SK-N-SH (cell line): ENCODE measurements around the gene EIF4E1B. TPM values are rescaled to one million over a fixed set of nuclear protein-coding genes. Genes with fewer than 3 reads are reported as not detected.

Experiments used
- CTCF ChIA-PET: fragments of 300-600, 350-600 bp; formaldehyde crosslinking; extraction: SDS; loops from one replicate; lab custom pipeline; 2021; lab: Yijun Ruan, JAX
- POLR2A ChIA-PET: fragments of 350-600 bp; sonication (Branson Sonifier 250); formaldehyde crosslinking; extraction: SDS; loops from one replicate; lab custom pipeline; 2020; ENCODE audit warnings: antibody characterized with exemption, inconsistent platforms; lab: Yijun Ruan, JAX
- DNase-seq: peaks from one replicate; pipeline ENCODE4 v3.0.0; 2012
- H2AFZ ChIP-seq: fragments of 200-600 bp; sonication (generic); 2 replicates; pipeline ENCODE4 v1.8.1; 2016; ENCODE audit warnings: antibody characterized with exemption, mild to moderate bottlenecking, low read depth
- H3F3A ChIP-seq: fragments of 200-600 bp; sonication (generic); replicated peaks from 2 replicates; pipeline ENCODE3; 2016; ENCODE audit warnings: antibody characterized with exemption, mild to moderate bottlenecking; ENCODE audit not compliant: insufficient read depth
- H3K27ac ChIP-seq, 2 experiments: fragments of 200-500 bp in 1 of 2; fragments of 200-600 bp in 1 of 2; sonication (Bioruptor generic) in 1 of 2; sonication (generic), shearing (Covaris generic) in 1 of 2; 2 replicates each; pipeline versions ENCODE4 v1.5.1 to v1.6.1; 2014 to 2016; ENCODE audit warnings: low read depth in 2 of 2, inconsistent platforms in 1 of 2, low read length in 1 of 2, mild to moderate bottlenecking in 1 of 2, mixed read lengths in 1 of 2
- H3K27me3 ChIP-seq: fragments of 200-600 bp; sonication (generic), shearing (Covaris generic); 2 replicates; pipeline ENCODE4 v1.6.1; 2016; ENCODE audit warnings: mixed run types; ENCODE audit not compliant: insufficient read depth
- H3K36me3 ChIP-seq, 2 experiments: fragments of 200-500 bp in 1 of 2; fragments of 200-600 bp in 1 of 2; sonication (Bioruptor generic) in 1 of 2; sonication (generic) in 1 of 2; replicated peaks in 1 of 2; 2 replicates each; pipeline versions ENCODE3 to v1.5.1; 2014 to 2016; ENCODE audit warnings: low read length in 1 of 2, mild to moderate bottlenecking in 1 of 2; ENCODE audit not compliant: insufficient read depth in 2 of 2, control insufficient read depth in 1 of 2
- H3K4me1 ChIP-seq, 2 experiments: fragments of 200-500 bp in 1 of 2; fragments of 200-600 bp in 1 of 2; sonication (Bioruptor generic) in 1 of 2; sonication (generic), shearing (Covaris generic) in 1 of 2; 2 replicates each; pipeline versions ENCODE4 v1.5.1 to v1.6.1; 2014 to 2016; ENCODE audit warnings: low read depth in 1 of 2, low read length in 1 of 2, mixed run types in 1 of 2; ENCODE audit not compliant: insufficient read depth in 2 of 2, control insufficient read depth in 1 of 2
- H3K4me2 ChIP-seq: fragments of 200-600 bp; sonication (generic), shearing (Covaris generic); 2 replicates; pipeline ENCODE4 v1.6.1; 2017; ENCODE audit warnings: mixed run types
- H3K4me3 ChIP-seq, 2 experiments: fragments of 200-500 bp in 1 of 2; fragments of 200-600 bp in 1 of 2; sonication (Bioruptor generic) in 1 of 2; sonication (generic), shearing (Covaris generic) in 1 of 2; 2 replicates each; pipeline versions ENCODE4 v1.5.1 to v1.8.1; 2014 to 2016; ENCODE audit warnings: low read depth in 2 of 2, inconsistent platforms in 1 of 2, low read length in 1 of 2, mild to moderate bottlenecking in 1 of 2, mixed read lengths in 1 of 2, moderate library complexity in 1 of 2
- H3K79me2 ChIP-seq: fragments of 200-600 bp; sonication (generic); 2 replicates; pipeline ENCODE4 v1.8.1; 2017; ENCODE audit warnings: mild to moderate bottlenecking; ENCODE audit not compliant: insufficient read depth
- H3K9ac ChIP-seq: fragments of 200-600 bp; sonication (generic); 2 replicates; pipeline ENCODE4 v1.6.1; 2017; ENCODE audit warnings: mixed run types
- H3K9me2 ChIP-seq: fragments of 200-600 bp; sonication (generic); 2 replicates; pipeline ENCODE4 v1.6.1; 2017; ENCODE audit warnings: mixed run types
- H3K9me3 ChIP-seq: fragments of 200-600 bp; sonication (generic); 2 replicates; pipeline ENCODE4 v1.6.1; 2017; ENCODE audit warnings: mixed run types, mild to moderate bottlenecking, moderate library complexity
- H4K20me1 ChIP-seq: fragments of 200-600 bp; sonication (generic); 2 replicates; pipeline ENCODE4 v1.6.1; 2017; ENCODE audit warnings: mild to moderate bottlenecking, mixed run types; ENCODE audit not compliant: insufficient read depth
- CHD2 ChIP-seq: fragments of 150-350 bp; IDR thresholded peaks from 2 replicates; pipeline ENCODE4 v1.6.1; 2018; ENCODE audit warnings: low read length; ENCODE audit not compliant: partially characterized antibody
- ELF1 ChIP-seq: IDR thresholded peaks from 2 replicates; pipeline ENCODE4 v1.4.0; 2012
- EZH2phosphoT487 ChIP-seq: fragments of 200-600 bp; sonication (generic); IDR thresholded peaks from 2 replicates; pipeline ENCODE4 v1.6.1; 2017; ENCODE audit warnings: low read depth, mixed run types, mild to moderate bottlenecking, antibody characterized with exemption, moderate library complexity, borderline replicate concordance
- FOSL2 ChIP-seq: IDR thresholded peaks from 2 replicates; pipeline ENCODE4 v1.4.0; 2012; ENCODE audit warnings: low read depth, mild to moderate bottlenecking, moderate library complexity, borderline replicate concordance
- FOXJ3 ChIP-seq: sonication (generic); formaldehyde crosslinking; IDR thresholded peaks from 2 replicates; pipeline ENCODE4 v1.5.1; 2020; ENCODE audit warnings: mild to moderate bottlenecking, missing genetic modification reagents
- FOXM1 ChIP-seq: IDR thresholded peaks from 2 replicates; pipeline ENCODE4 v1.4.0; 2012; ENCODE audit warnings: low read depth, mild to moderate bottlenecking
- GATA2 ChIP-seq: sonication (generic); formaldehyde crosslinking; IDR thresholded peaks from 2 replicates; pipeline ENCODE4 v1.5.0; 2020; ENCODE audit warnings: mild to moderate bottlenecking, missing genetic modification reagents
- MAX ChIP-seq: IDR thresholded peaks from 2 replicates; pipeline ENCODE4 v1.4.0; 2012; ENCODE audit warnings: low read depth
- MEF2A ChIP-seq: IDR thresholded peaks from 2 replicates; pipeline ENCODE4 v1.4.0; 2012; ENCODE audit warnings: low read depth, borderline replicate concordance
- NRF1 ChIP-seq: IDR thresholded peaks from 2 replicates; pipeline ENCODE4 v1.6.1; 2012; ENCODE audit warnings: low read depth, mild to moderate bottlenecking, low read length
- PBX3 ChIP-seq: IDR thresholded peaks from 2 replicates; pipeline ENCODE4; 2012
- RAD21 ChIP-seq: IDR thresholded peaks from 2 replicates; pipeline ENCODE4 v1.6.1; 2012; ENCODE audit warnings: mild to moderate bottlenecking, low read length
- RCOR1 ChIP-seq: fragments of 150-350 bp; IDR thresholded peaks from 2 replicates; pipeline ENCODE4 v1.6.1; 2017; ENCODE audit warnings: antibody characterized with exemption, low read length
- REST ChIP-seq: IDR thresholded peaks from 2 replicates; pipeline ENCODE4 v1.6.1; 2012; ENCODE audit warnings: mild to moderate bottlenecking, low read depth, low read length, moderate library complexity
- RFX5 ChIP-seq: IDR thresholded peaks from 2 replicates; pipeline ENCODE4 v1.6.1; 2012; ENCODE audit warnings: mild to moderate bottlenecking, improper control_type of control experiment, low read length
- SIN3A ChIP-seq: IDR thresholded peaks from 2 replicates; pipeline ENCODE4 v1.6.1; 2012; ENCODE audit warnings: low read depth, mild to moderate bottlenecking, low read length, moderate library complexity, borderline replicate concordance
- TAF1 ChIP-seq: IDR thresholded peaks from 2 replicates; pipeline ENCODE4 v1.6.1; 2012; ENCODE audit warnings: low read depth, mild to moderate bottlenecking, low read length, moderate library complexity, borderline replicate concordance
- USF1 ChIP-seq: IDR thresholded peaks from 2 replicates; pipeline ENCODE4 v1.4.0; 2012; ENCODE audit warnings: low read depth, borderline replicate concordance
- USF2 ChIP-seq: fragments of 150-350 bp; IDR thresholded peaks from 2 replicates; pipeline ENCODE4 v1.6.1; 2017; ENCODE audit warnings: antibody characterized with exemption, low read length, low read depth, borderline replicate concordance
- WGBS: methylation state at CpG from one replicate; pipeline ENCODE4 v1.1.6; 2017; ENCODE audit warnings: low lambda C conversion rate; 5-methylcytosine and 5-hydroxymethylcytosine counted together
- polyA plus RNA-seq, 3 experiments: library from polyadenylated mRNA; depleted of rRNA; stranded (reverse); fragments of >200 nt; gene quantifications; 2 replicates each; pipeline ENCODE4 v1.2.3, GENCODE V29; 2012

Gene EIF4E1B
- polyA plus RNA-seq, 1 of the 3 experiments (the other 2 are of a cell fraction) = not detected

GRCh38 chr5:176593273-176593869 is 37.1 kb upstream of the EIF4E1B start (continued):
- TF ChIP-seq REST = no peak
- TF ChIP-seq FOXJ3 (CRISPR knock-in tag) = no peak

- H3K9me2 ChIP-seq = no peaks in the 10 kb centered on the region
- H3K79me2 ChIP-seq = no peaks in the 10 kb centered on the region
- peaks cover 0 to 8% of the 10 kb centered on the region in 2 experiments for H3K36me3 ChIP-seq
- POLR2A ChIA-PET = no interaction called here
- DNase-seq = no peak
- H3K4me3 ChIP-seq = no peak overlapping the region
- H4K20me1 ChIP-seq = no peaks in the 10 kb centered on the region
- H3K4me2 ChIP-seq = no peak overlapping the region
- CTCF ChIA-PET = no interaction called here
- no peak overlapping the region for H2AFZ ChIP-seq
- H3K9ac ChIP-seq = no peak overlapping the region
- no peak overlapping the region for H3K27ac ChIP-seq
- 95% methylated on average over 8 of the region's 8 CpGs for WGBS
- no peaks in the 10 kb centered on the region for H3K4me1 ChIP-seq
- H3F3A ChIP-seq = no peaks in the 10 kb centered on the region
- H3K9me3 ChIP-seq = no peaks in the 10 kb centered on the region
- H3K27me3 ChIP-seq = no peaks in the 10 kb centered on the region
- no peak for TF ChIP-seq MEF2A
- TF ChIP-seq GATA2 (CRISPR knock-in tag) = no peak
- TF ChIP-seq RAD21 = no peak
- no peak for TF ChIP-seq RFX5
- no peak for TF ChIP-seq CHD2
- no peak for TF ChIP-seq MAX
- TF ChIP-seq PBX3 = no peak
- TF ChIP-seq FOXJ3 (CRISPR knock-in tag) = no peak
- no peak for TF ChIP-seq USF1
- no peak for TF ChIP-seq USF2
- TF ChIP-seq SIN3A = no peak
- TF ChIP-seq RCOR1 = no peak
- no peak for TF ChIP-seq EZH2phosphoT487
- no peak for TF ChIP-seq ELF1
- TF ChIP-seq NRF1 = no peak
- TF ChIP-seq REST = no peak
- no peak for TF ChIP-seq FOSL2
- TF ChIP-seq TAF1 = no peak
- no peak for TF ChIP-seq FOXM1
Observed at GRCh38 chr5:176594554-176594953, 35.9 kb upstream of the EIF4E1B start.
